Left forelimb (tissue), 1 donor: ENCODE data around the gene PSMB3.
"Not testable (repeated sequence)": the region's sequence is repeated elsewhere in the genome, so short reads cannot be mapped to it uniquely, and the experiment has no call there.

Experiments
- DNase-seq: peaks from one replicate; pipeline ENCODE4 v3.0.0-alpha.2; 2018; ENCODE audit warnings: low spot score

The PSMB3 gene

GRCh38 chr17:38749223-38750043 is 3.1 kb upstream of the PSMB3 start:
- DNase-seq = peak; percentile 92

GRCh38 chr17:38750044-38750311 is 2.6 kb upstream of the PSMB3 start:
- DNase-seq = no peak

- no peak for DNase-seq
These were observed 2.0 kb upstream of the PSMB3 start for GRCh38 chr17:38750312-38751121.

GRCh38 chr17:38751144-38751807 is 1.3 kb upstream of the PSMB3 start:
- DNase-seq = no peak

- DNase-seq = peak; percentile 91
These were observed 683 bp upstream of the PSMB3 start for GRCh38 chr17:38751808-38752307.

- no peak for DNase-seq
These were observed 548 bp downstream of the PSMB3 start for GRCh38 chr17:38753071-38753506.

- no peak for DNase-seq
These were observed 9.1 kb downstream of the PSMB3 start for GRCh38 chr17:38761612-38762011.

- DNase-seq = no peak
These were observed 9.7 kb downstream of the PSMB3 start for GRCh38 chr17:38762231-38762630.

- no peak for DNase-seq
These were observed 13.8 kb downstream of the PSMB3 start for GRCh38 chr17:38766341-38766740.

GRCh38 chr17:38768417-38768816 is 15.9 kb downstream of the PSMB3 start:
- no peak for DNase-seq

- no peak for DNase-seq
These were observed 20.7 kb downstream of the PSMB3 start for GRCh38 chr17:38773258-38773657.

GRCh38 chr17:38777641-38778250 is 25.2 kb downstream of the PSMB3 start:
- no peak for DNase-seq

- DNase-seq = no peak
These were observed 27.6 kb downstream of the PSMB3 start for GRCh38 chr17:38779965-38780752.

GRCh38 chr17:38783227-38783626 is 30.7 kb downstream of the PSMB3 start:
- DNase-seq = no peak

- DNase-seq = no peak
These were observed 33.8 kb downstream of the PSMB3 start for GRCh38 chr17:38786372-38786771.

- not testable (repeated sequence) for DNase-seq
These were observed 35.5 kb downstream of the PSMB3 start for GRCh38 chr17:38787999-38788398.

- no peak for DNase-seq
These were observed 36.6 kb downstream of the PSMB3 start for GRCh38 chr17:38789185-38789584.

- not testable (repeated sequence) for DNase-seq
These were observed 37.7 kb downstream of the PSMB3 start for GRCh38 chr17:38790148-38790707.

- no peak for DNase-seq
These were observed 38.6 kb downstream of the PSMB3 start for GRCh38 chr17:38791162-38791561.

- DNase-seq = no peak
These were observed 41.7 kb downstream of the PSMB3 start for GRCh38 chr17:38794221-38794620.
